Stimulated activated CD8-positive, alpha-beta memory T cell treated with anti-CD3 and anti-CD28 coated beads, Interleukin-7, amount 100 ng/mL, for 24 hours (primary cell): ENCODE measurements around the gene SEC11A.
"Not testable (repeated sequence)": the region's sequence is repeated elsewhere in the genome, so short reads cannot be mapped to it uniquely, and the experiment has no call there.

ENCODE experiments used
- DNase-seq: peaks from one replicate; pipeline ENCODE4 v3.0.0-alpha.2; 2020; ENCODE audit warnings: low read depth

SEC11A gene

GRCh38 chr15:84716036-84716732 is at the start of gene SEC11A:
Gene SEC11A (minus strand): TSS chr15:84716139. CDS start chr15:84716075, 64 bp downstream.
- peak; percentile 83 for DNase-seq

GRCh38 chr15:84765675-84766074 is 49.7 kb upstream of the SEC11A start:
- no peak for DNase-seq

GRCh38 chr15:84764989-84765388 is 49.0 kb upstream of the SEC11A start:
- no peak for DNase-seq

- no peak for DNase-seq
Observed at GRCh38 chr15:84764585-84764984, 48.6 kb upstream of the SEC11A start.

GRCh38 chr15:84762840-84763572 is 47.1 kb upstream of the SEC11A start:
- no peak for DNase-seq

- no peak for DNase-seq
Observed at GRCh38 chr15:84761607-84762131, 45.7 kb upstream of the SEC11A start.

GRCh38 chr15:84760219-84760618 is 44.3 kb upstream of the SEC11A start:
- no peak for DNase-seq

GRCh38 chr15:84759018-84759417 is 43.1 kb upstream of the SEC11A start:
- no peak for DNase-seq

GRCh38 chr15:84755736-84756527 is 40.0 kb upstream of the SEC11A start:
- DNase-seq, result no peak

- DNase-seq, result not testable (repeated sequence)
Observed at GRCh38 chr15:84754889-84755288, 39.0 kb upstream of the SEC11A start.

GRCh38 chr15:84752700-84753099 is 36.8 kb upstream of the SEC11A start:
- DNase-seq, result no peak

- DNase-seq, result no peak
Observed at GRCh38 chr15:84752195-84752594, 36.3 kb upstream of the SEC11A start.

GRCh38 chr15:84751721-84752120 is 35.8 kb upstream of the SEC11A start:
- DNase-seq, result not testable (repeated sequence)

GRCh38 chr15:84750583-84751092 is 34.7 kb upstream of the SEC11A start:
- no peak for DNase-seq

- no peak for DNase-seq
Observed at GRCh38 chr15:84749111-84749991, 33.4 kb upstream of the SEC11A start.

GRCh38 chr15:84748274-84749110 is 32.6 kb upstream of the SEC11A start, which contains the start of gene ZNF592:
Gene ZNF592 (plus strand): TSS chr15:84748592. CDS start chr15:84782676, 34,084 bp downstream.
- DNase-seq, result peak; percentile 50

- DNase-seq, result no peak
Observed at GRCh38 chr15:84747416-84748273, 31.7 kb upstream of the SEC11A start.

- DNase-seq, result no peak
Observed at GRCh38 chr15:84741121-84741520, 25.2 kb upstream of the SEC11A start.

- no peak for DNase-seq
Observed at GRCh38 chr15:84740691-84741090, 24.8 kb upstream of the SEC11A start.
